HL-60 (cell line): ENCODE data around the gene SLC25A6.

ENCODE experiments used
- DNase-seq, 2 experiments: peaks; one replicate each; pipeline ENCODE4 v3.0.0-alpha.2; 2010 to 2020; ENCODE audit warnings: low read depth in 1 of 2, low spot score in 1 of 2
- H3K27ac ChIP-seq: fragments of 250-450 bp; sonication (Bioruptor Pico); replicated peaks from 2 replicates; pipeline ENCODE4 v1.5.1; 2020; ENCODE audit warnings: mild to moderate bottlenecking, moderate library complexity
- H3K27me3 ChIP-seq: fragments of 250-450 bp; sonication (Bioruptor Pico); 2 replicates; pipeline ENCODE4 v1.5.1; 2021; ENCODE audit warnings: mild to moderate bottlenecking, moderate library complexity; ENCODE audit not compliant: insufficient read depth, poor library complexity, severe bottlenecking
- H3K4me3 ChIP-seq: replicated peaks from 2 replicates; pipeline ENCODE4 v1.5.1; 2011; ENCODE audit warnings: mild to moderate bottlenecking, control low read depth, low read length; ENCODE audit not compliant: insufficient read depth
- CTCF ChIP-seq: IDR thresholded peaks from one replicate; pipeline ENCODE4 v1.5.1; 2011; ENCODE audit warnings: low read length, control low read depth, inconsistent platforms; ENCODE audit not compliant: insufficient read depth
- GABPA ChIP-seq: IDR thresholded peaks from 2 replicates; pipeline ENCODE4 v1.6.1; 2012; ENCODE audit warnings: low read depth
- POLR2AphosphoS5 ChIP-seq: IDR thresholded peaks from 2 replicates; pipeline ENCODE4 v1.6.1; 2012; ENCODE audit warnings: low read depth
- SPI1 ChIP-seq: IDR thresholded peaks from 2 replicates; pipeline ENCODE4 v1.6.1; 2012; ENCODE audit warnings: low read depth, mild to moderate bottlenecking, borderline replicate concordance
- TF ChIP-seq, protein P1 (sequence below): IDR thresholded peaks from 2 replicates; pipeline ENCODE4 v1.6.1; 2012; ENCODE audit warnings: low read depth; ENCODE audit not compliant: insufficient replicate concordance

Gene SLC25A6

GRCh38 chrX:1420371-1420770 lies 28.5 kb upstream of the SLC25A6 start:
- H3K4me3 ChIP-seq = no peak overlapping the region
- no peak for DNase-seq
- TF ChIP-seq SPI1 (no peak), POLR2AphosphoS5 (0 out of 2 replicates have a peak, but pooled peaks have one; percentile 29)
- H3K27ac ChIP-seq = no peak overlapping the region
- no peaks in the 10 kb centered on the region for H3K27me3 ChIP-seq

GRCh38 chrX:1419545-1420355 lies 27.8 kb upstream of the SLC25A6 start:
- TF ChIP-seq POLR2AphosphoS5 (no peak), SPI1 (no peak), CTCF (no peak), GABPA (no peak)
- TF ChIP-seq, protein P1, sequence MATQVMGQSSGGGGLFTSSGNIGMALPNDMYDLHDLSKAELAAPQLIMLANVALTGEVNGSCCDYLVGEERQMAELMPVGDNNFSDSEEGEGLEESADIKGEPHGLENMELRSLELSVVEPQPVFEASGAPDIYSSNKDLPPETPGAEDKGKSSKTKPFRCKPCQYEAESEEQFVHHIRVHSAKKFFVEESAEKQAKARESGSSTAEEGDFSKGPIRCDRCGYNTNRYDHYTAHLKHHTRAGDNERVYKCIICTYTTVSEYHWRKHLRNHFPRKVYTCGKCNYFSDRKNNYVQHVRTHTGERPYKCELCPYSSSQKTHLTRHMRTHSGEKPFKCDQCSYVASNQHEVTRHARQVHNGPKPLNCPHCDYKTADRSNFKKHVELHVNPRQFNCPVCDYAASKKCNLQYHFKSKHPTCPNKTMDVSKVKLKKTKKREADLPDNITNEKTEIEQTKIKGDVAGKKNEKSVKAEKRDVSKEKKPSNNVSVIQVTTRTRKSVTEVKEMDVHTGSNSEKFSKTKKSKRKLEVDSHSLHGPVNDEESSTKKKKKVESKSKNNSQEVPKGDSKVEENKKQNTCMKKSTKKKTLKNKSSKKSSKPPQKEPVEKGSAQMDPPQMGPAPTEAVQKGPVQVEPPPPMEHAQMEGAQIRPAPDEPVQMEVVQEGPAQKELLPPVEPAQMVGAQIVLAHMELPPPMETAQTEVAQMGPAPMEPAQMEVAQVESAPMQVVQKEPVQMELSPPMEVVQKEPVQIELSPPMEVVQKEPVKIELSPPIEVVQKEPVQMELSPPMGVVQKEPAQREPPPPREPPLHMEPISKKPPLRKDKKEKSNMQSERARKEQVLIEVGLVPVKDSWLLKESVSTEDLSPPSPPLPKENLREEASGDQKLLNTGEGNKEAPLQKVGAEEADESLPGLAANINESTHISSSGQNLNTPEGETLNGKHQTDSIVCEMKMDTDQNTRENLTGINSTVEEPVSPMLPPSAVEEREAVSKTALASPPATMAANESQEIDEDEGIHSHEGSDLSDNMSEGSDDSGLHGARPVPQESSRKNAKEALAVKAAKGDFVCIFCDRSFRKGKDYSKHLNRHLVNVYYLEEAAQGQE = no peak
- H3K4me3 ChIP-seq = no peak overlapping the region
- no peak for DNase-seq
- H3K27ac ChIP-seq = no peak overlapping the region
- no peaks in the 10 kb centered on the region for H3K27me3 ChIP-seq

DNA sequence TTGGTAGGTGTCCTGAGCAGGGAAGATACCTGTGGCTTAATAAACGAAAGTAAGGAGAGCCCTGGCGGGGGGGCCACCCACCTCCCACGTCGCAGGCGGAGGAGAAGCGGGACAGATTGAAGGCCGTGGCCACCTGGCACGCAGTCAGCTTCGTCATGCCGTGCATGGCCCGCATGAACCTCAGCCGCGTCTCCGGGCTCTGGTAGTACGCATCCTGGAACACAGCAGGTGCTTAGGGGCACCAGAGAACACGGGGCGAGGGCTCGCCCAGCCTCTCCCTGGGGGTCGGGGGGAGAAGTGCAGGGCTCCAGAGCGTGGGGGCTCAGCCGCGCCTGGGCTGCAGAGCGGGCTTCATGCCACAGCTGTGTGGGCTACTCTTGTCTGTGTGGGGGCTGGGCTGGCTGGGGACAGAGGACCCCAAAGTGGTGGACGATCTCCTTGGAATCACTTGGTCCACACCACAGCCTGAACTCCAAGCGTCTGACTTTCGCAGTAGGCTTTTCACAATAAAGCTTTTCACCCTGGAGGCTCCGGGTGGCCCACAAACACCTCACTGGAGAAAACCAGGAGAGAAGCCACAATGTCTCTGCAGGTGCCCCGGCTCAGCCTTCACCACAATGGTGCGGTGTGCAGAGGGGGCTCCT lies 27.1 kb upstream of the SLC25A6 start:
- Histone ChIP-seq H3K4me3 (no peak overlapping the region), H3K27ac (no peak overlapping the region), H3K27me3 (no peaks in the 10 kb centered on the region)
- no peak for DNase-seq
- no peak for TF ChIP-seq GABPA
- TF ChIP-seq, protein P1 = no peak
- no peak for TF ChIP-seq CTCF
- TF ChIP-seq POLR2AphosphoS5 = no peak
- TF ChIP-seq SPI1 = no peak

- no peaks in the 10 kb centered on the region for H3K27me3 ChIP-seq
- DNase-seq = no peak
- no peak overlapping the region for H3K27ac ChIP-seq
- no peak for TF ChIP-seq GABPA
- TF ChIP-seq SPI1 = no peak
- TF ChIP-seq CTCF = no peak
- no peak; the same call in 1 of the 2 replicates for TF ChIP-seq POLR2AphosphoS5
- TF ChIP-seq, protein P1 = no peak
- no peak overlapping the region for H3K4me3 ChIP-seq
These were observed 26.2 kb upstream of the SLC25A6 start for GRCh38 chrX:1417921-1418771.
